Gastrocnemius medialis (tissue), 4 donors: ENCODE measurements around the gene MACROD1. TPM values are rescaled to one million over a fixed set of nuclear protein-coding genes. Genes with fewer than 3 reads are reported as not detected.

ENCODE experiments used
- ATAC-seq, 2 donors: fragments of 150-250 bp; one replicate each; pipeline ENCODE4 v1.9.1; 2016
- DNase-seq, 2 donors: peaks; one replicate each; pipeline ENCODE4 v3.0.0-alpha.2; 2019
- H3K27ac ChIP-seq, 4 donors: fragments of 200-600 bp; sonication (generic); 1 replicate in 1 of 4; 2 replicates in 3 of 4; pipeline ENCODE4 v1.5.1; 2016 to 2018; ENCODE audit warnings: mild to moderate bottlenecking in 2 of 4, moderate library complexity in 1 of 4
- H3K27me3 ChIP-seq, 3 donors: fragments of 200-600 bp; sonication (generic) in 2 of 3; 1 replicate in 1 of 3; 2 replicates in 2 of 3; pipeline versions ENCODE4 v1.5.1 to v1.6.0; 2016 to 2019; ENCODE audit warnings: mild to moderate bottlenecking in 1 of 3, moderate library complexity in 1 of 3
- H3K36me3 ChIP-seq, 2 donors: fragments of 200-600 bp; sonication (generic) in 1 of 2; one replicate each; pipeline ENCODE4 v1.5.1; 2017 to 2018
- H3K4me1 ChIP-seq, 2 donors: fragments of 200-600 bp; sonication (generic) in 1 of 2; one replicate each; pipeline ENCODE4 v1.5.1; 2016 to 2017; ENCODE audit warnings: mild to moderate bottlenecking in 2 of 2
- H3K4me3 ChIP-seq, 4 donors: fragments of 200-600 bp; sonication (generic) in 3 of 4; 1 replicate in 1 of 4; 2 replicates in 3 of 4; pipeline ENCODE4 v1.5.1; 2016 to 2019; ENCODE audit warnings: mild to moderate bottlenecking in 2 of 4
- H3K9me3 ChIP-seq, 3 donors: fragments of 200-600 bp; sonication (generic) in 2 of 3; 1 replicate in 1 of 3; 2 replicates in 2 of 3; pipeline ENCODE4 v1.5.1; 2016 to 2019
- POLR2A ChIP-seq, 2 donors: fragments of 450-650 bp; IDR thresholded peaks; one replicate each; pipeline ENCODE4 v1.6.1; 2017; ENCODE audit warnings: antibody characterized with exemption in 2 of 2, mild to moderate bottlenecking in 2 of 2, moderate library complexity in 2 of 2
- in situ Hi-C, 4 donors: fragments of 200-750 bp; cut with MboI; loops; one replicate each; pipeline versions ENCODE4 v1.15.0 to v1.8.0; 2017; ENCODE audit warnings: low sequenced_read_pairs in 4 of 4
- intact Hi-C: fragments of 100-400 bp; cut with DNase I; formaldehyde crosslinking; loops from one replicate; pipeline ENCODE4 v1.15.1; 2023; ENCODE audit warnings: low total_unique reads
- total RNA-seq, 4 donors: library from RNA; depleted of rRNA; stranded (reverse); fragments of >200 nt; gene quantifications; one replicate each; pipeline versions ENCODE4 v1.1.0 to v1.2.3, GENCODE V29; 2016
- TF ChIP-seq, protein P1 (sequence below), 5 experiments: fragments of 450-650 bp in 3 of 5; fragments of 200-600 bp in 2 of 5; sonication (generic) in 2 of 5; IDR thresholded peaks in 4 of 5; conservative IDR thresholded peaks in 1 of 5; 1 replicate in 4 of 5; 2 replicates in 1 of 5; pipeline ENCODE4 v1.5.1; 2016 to 2019; ENCODE audit warnings: antibody characterized with exemption in 5 of 5, mild to moderate bottlenecking in 3 of 5, moderate library complexity in 3 of 5

The MACROD1 gene
- total RNA-seq, 4 donors from 2014 or later, result 162 to 308 (median 205) TPM

DNA sequence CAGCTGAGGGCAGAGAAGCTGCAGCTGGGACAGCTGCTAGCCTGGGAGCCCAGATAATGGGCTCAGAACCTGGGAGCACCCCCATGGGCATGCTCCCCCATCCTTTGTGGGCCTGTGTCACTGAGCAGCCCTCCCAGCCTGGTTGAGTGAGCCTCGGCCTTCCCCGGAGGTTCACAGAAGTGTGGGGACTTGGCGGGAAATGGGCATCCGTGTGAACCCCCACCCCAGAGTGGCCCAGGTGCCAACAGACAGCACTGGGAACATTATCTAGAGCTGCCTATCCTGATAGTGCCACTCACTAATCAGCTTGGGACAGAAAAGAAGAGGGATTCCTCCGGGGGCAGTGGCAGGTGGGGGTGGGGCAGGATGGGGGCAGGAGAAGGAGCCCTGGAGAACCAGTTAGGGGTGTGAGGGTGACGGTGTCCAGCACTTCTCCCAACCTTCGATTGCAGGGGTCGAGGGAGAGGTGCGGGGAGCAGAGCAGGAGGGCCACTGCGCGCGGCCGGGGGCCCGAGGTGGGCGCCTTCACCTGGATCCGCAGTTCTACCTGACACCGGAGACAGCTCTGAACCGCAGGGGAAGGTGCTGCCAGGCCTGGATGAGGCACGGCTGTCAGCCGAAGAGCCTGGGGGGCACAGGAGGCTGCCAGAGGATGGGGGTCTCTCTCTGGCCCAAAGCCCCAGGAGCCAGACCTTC lies 97.1 kb downstream of the MACROD1 start:
- Histone ChIP-seq H3K36me3 (no peaks in the 10 kb centered on the region), H3K4me1 (peaks cover 18 to 25% of the 10 kb centered on the region in 2 donors), H3K9me3 (no peaks in the 10 kb centered on the region), H3K4me3 (no peak overlapping the region), H3K27me3 (no peaks in the 10 kb centered on the region), H3K27ac (no peak overlapping the region)
- DNase-seq (no peak), ATAC-seq (no peak)
- intact Hi-C loops (no loop called here), in situ Hi-C loops (no loop called here)
- TF ChIP-seq, protein P1, sequence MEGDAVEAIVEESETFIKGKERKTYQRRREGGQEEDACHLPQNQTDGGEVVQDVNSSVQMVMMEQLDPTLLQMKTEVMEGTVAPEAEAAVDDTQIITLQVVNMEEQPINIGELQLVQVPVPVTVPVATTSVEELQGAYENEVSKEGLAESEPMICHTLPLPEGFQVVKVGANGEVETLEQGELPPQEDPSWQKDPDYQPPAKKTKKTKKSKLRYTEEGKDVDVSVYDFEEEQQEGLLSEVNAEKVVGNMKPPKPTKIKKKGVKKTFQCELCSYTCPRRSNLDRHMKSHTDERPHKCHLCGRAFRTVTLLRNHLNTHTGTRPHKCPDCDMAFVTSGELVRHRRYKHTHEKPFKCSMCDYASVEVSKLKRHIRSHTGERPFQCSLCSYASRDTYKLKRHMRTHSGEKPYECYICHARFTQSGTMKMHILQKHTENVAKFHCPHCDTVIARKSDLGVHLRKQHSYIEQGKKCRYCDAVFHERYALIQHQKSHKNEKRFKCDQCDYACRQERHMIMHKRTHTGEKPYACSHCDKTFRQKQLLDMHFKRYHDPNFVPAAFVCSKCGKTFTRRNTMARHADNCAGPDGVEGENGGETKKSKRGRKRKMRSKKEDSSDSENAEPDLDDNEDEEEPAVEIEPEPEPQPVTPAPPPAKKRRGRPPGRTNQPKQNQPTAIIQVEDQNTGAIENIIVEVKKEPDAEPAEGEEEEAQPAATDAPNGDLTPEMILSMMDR (IDR thresholded peaks at IDR 0.05 in 4 of 5, conservative IDR thresholded peaks at IDR 0.05 in 1 of 5), result no peak
- TF ChIP-seq POLR2A (IDR thresholded peaks at IDR 0.05), result no peak

DNA sequence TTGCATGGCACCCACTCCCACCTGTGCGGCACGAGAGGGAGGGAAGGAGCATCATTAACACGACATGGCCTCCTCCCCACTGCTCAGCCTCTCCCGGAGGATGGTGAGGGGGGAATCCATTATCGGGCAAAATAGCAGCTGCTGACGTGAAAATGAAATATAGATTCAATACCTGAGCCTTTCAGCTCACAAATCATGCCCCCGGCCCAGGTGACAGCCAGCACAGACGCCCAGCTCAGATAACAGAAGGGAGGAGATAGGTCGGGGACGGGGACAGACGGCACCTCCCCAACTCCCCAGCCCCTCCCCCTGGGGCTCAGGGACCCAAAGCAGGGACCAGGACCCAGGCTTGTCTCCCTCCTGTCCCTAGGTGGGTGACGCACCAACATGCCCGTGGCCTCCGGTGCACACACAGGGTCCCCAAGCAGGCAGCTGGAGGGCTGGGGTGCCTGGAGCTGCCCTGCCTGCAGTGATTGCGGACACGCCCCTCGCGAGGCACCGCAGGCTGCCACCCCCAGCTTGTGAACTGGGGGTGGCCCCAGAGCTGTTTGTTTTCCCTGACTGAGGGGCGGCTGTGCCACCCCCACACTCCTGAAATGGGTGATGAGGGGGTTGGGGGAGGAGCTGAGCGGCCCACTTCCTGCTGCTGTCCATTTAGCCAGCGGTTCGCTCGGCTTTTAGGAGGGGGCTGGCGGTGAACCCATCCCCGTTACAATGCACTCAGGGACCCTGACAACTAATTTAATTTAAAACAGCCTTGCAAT lies 98.5 kb downstream of the MACROD1 start:
- Histone ChIP-seq H3K4me3 (no peak overlapping the region), H3K27ac (no peak overlapping the region), H3K27me3 (no peaks in the 10 kb centered on the region), H3K36me3 (no peaks in the 10 kb centered on the region), H3K9me3 (no peaks in the 10 kb centered on the region), H3K4me1 (peaks cover 9 to 19% of the 10 kb centered on the region in 2 donors)
- DNase-seq (no peak), ATAC-seq (no peak)
- in situ Hi-C loops, result no loop called here
- TF ChIP-seq, protein P1 (IDR thresholded peaks at IDR 0.05 in 4 of 5, conservative IDR thresholded peaks at IDR 0.05 in 1 of 5), result no peak
- no peak for TF ChIP-seq POLR2A (IDR thresholded peaks at IDR 0.05)
- intact Hi-C loops, result no loop called here

DNA sequence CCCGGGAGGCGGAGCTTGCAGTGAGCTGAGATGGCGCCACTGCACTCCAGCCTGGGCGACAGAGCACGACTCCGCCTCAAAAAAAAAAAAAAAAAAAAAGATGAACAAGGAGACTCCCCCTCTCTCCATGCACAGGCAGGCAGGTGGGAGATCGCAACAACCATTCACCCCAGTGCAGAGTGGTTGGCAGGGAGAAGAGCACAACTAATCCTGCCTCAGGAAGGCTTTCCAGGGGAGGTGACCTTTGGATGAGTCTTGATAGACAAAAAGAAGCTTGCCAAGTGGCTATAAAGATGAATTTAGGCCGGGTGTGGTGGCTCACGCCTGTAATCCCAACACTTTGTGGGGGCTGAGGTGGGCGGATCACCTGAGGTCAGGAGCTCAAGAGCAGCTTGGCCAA lies 100.2 kb downstream of the MACROD1 start:
- Histone ChIP-seq H3K9me3 (no peaks in the 10 kb centered on the region), H3K36me3 (no peaks in the 10 kb centered on the region), H3K4me3 (no peak overlapping the region), H3K4me1 (peaks cover 6 to 19% of the 10 kb centered on the region in 2 donors), H3K27ac (peak overlapping the region in 1 of 4 donors; percentile 54), H3K27me3 (no peaks in the 10 kb centered on the region)
- in situ Hi-C loops (no loop called here), intact Hi-C loops (no loop called here)
- peak in 1 of 2 donors; percentile 31 for DNase-seq
- peak; percentile 62 to 63 for ATAC-seq
- no peak for TF ChIP-seq POLR2A (IDR thresholded peaks at IDR 0.05)
- TF ChIP-seq, protein P1 (IDR thresholded peaks at IDR 0.05 in 4 of 5, conservative IDR thresholded peaks at IDR 0.05 in 1 of 5), result no peak

DNA sequence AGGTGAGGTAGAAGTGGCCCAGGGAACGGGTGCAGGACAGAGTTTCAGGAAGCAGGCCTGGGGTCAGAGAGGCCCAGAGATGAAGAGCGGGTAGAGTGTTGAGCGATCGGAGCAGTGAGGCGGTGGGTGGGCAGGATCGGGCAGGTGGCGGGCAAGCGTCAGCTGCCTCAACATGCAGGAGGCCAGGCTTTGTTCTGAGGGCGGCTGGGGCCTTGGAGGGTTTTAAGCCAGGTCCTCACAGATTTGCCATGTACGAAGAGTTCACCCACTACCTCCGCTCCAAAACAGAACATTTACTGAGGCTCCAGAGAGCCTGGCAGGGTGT lies 100.8 kb downstream of the MACROD1 start:
- Histone ChIP-seq H3K36me3 (no peaks in the 10 kb centered on the region), H3K9me3 (no peaks in the 10 kb centered on the region), H3K4me3 (no peak overlapping the region), H3K27ac (peak overlapping the region in 1 of 4 donors; percentile 26), H3K4me1 (peaks cover 6 to 19% of the 10 kb centered on the region in 2 donors), H3K27me3 (no peaks in the 10 kb centered on the region)
- ATAC-seq (no peak), DNase-seq (no peak)
- intact Hi-C loops (no loop called here), in situ Hi-C loops (no loop called here)
- no peak for TF ChIP-seq POLR2A (IDR thresholded peaks at IDR 0.05)
- TF ChIP-seq, protein P1 (IDR thresholded peaks at IDR 0.05 in 4 of 5, conservative IDR thresholded peaks at IDR 0.05 in 1 of 5), result no peak
